Measurements from ENCODE around the gene FGF14.
A peak's percentile ranks its signal among the peaks of the same experiment; 100 is the strongest.

FGF14 gene

GRCh38 chr13:101917833-101918661, 483.8 kb downstream of the FGF14 start:
- H3K79me2 ChIP-seq (ENCODE audit: low read length): no peaks in the 10 kb centered on the region
- H2AFZ ChIP-seq (ENCODE audit: low read depth, low read length): no peak overlapping the region
- TF ChIP-seq CTCF (IDR thresholded peaks at IDR 0.05; ENCODE audit: low read depth, low read length): no peak
- no peak for TF ChIP-seq EZH2phosphoT487 (IDR thresholded peaks at IDR 0.05; ENCODE audit: low read depth)
- H3K36me3 ChIP-seq (replicated peaks; ENCODE audit: low read depth, low read length): no peaks in the 10 kb centered on the region
- no peaks in the 10 kb centered on the region for H3K9me3 ChIP-seq (ENCODE audit: insufficient read depth, low read length)
- H3K27me3 ChIP-seq (ENCODE audit: low read depth, low read length): peaks cover 10% of the 10 kb centered on the region; the same call in 1 of the 2 replicates
- no peaks in the 10 kb centered on the region for H4K20me1 ChIP-seq (ENCODE audit: insufficient read depth, low read length)
- H3K4me2 ChIP-seq (ENCODE audit: low read length): peak overlapping the region; percentile 62
- no peak overlapping the region for H3K27ac ChIP-seq (ENCODE audit: low read length)
- H3K4me1 ChIP-seq (ENCODE audit: low read length): peaks cover 7% of the 10 kb centered on the region
- H3K4me3 ChIP-seq (ENCODE audit: low read length): peak overlapping the region; percentile 45
- no peak overlapping the region for H3K9ac ChIP-seq (ENCODE audit: low read length)

GRCh38 chr13:101917475-101917810, 484.4 kb downstream of the FGF14 start:
- Histone ChIP-seq H4K20me1 (ENCODE audit: insufficient read depth, low read length) (no peaks in the 10 kb centered on the region), H3K4me2 (ENCODE audit: low read length) (no peak overlapping the region), H3K9ac (ENCODE audit: low read length) (no peak overlapping the region), H3K79me2 (ENCODE audit: low read length) (no peaks in the 10 kb centered on the region), H3K27ac (ENCODE audit: low read length) (no peak overlapping the region), H3K27me3 (ENCODE audit: low read depth, low read length) (peaks cover 10% of the 10 kb centered on the region; the same call in 1 of the 2 replicates), H3K9me3 (ENCODE audit: insufficient read depth, low read length) (no peaks in the 10 kb centered on the region), H3K36me3 (replicated peaks; ENCODE audit: low read depth, low read length) (no peaks in the 10 kb centered on the region), H3K4me1 (ENCODE audit: low read length) (peaks cover 7% of the 10 kb centered on the region), H3K4me3 (ENCODE audit: low read length) (no peak overlapping the region), H2AFZ (ENCODE audit: low read depth, low read length) (no peak overlapping the region)
- TF ChIP-seq EZH2phosphoT487 (IDR thresholded peaks at IDR 0.05; ENCODE audit: low read depth) (no peak), CTCF (IDR thresholded peaks at IDR 0.05; ENCODE audit: low read depth, low read length) (no peak)

GRCh38 chr13:101916775-101917474, 484.9 kb downstream of the FGF14 start:
- H3K4me3 ChIP-seq (ENCODE audit: low read length): no peak overlapping the region
- no peak overlapping the region for H3K27ac ChIP-seq (ENCODE audit: low read length)
- H3K79me2 ChIP-seq (ENCODE audit: low read length): no peaks in the 10 kb centered on the region
- H4K20me1 ChIP-seq (ENCODE audit: insufficient read depth, low read length): no peaks in the 10 kb centered on the region
- H3K9me3 ChIP-seq (ENCODE audit: insufficient read depth, low read length): no peaks in the 10 kb centered on the region
- peaks cover 10% of the 10 kb centered on the region; the same call in 1 of the 2 replicates for H3K27me3 ChIP-seq (ENCODE audit: low read depth, low read length)
- H3K4me1 ChIP-seq (ENCODE audit: low read length): peaks cover 2% of the 10 kb centered on the region
- H3K36me3 ChIP-seq (replicated peaks; ENCODE audit: low read depth, low read length): no peaks in the 10 kb centered on the region
- no peak overlapping the region for H3K9ac ChIP-seq (ENCODE audit: low read length)
- H2AFZ ChIP-seq (ENCODE audit: low read depth, low read length): no peak overlapping the region
- no peak overlapping the region for H3K4me2 ChIP-seq (ENCODE audit: low read length)
- no peak for TF ChIP-seq CTCF (IDR thresholded peaks at IDR 0.05; ENCODE audit: low read depth, low read length)
- TF ChIP-seq EZH2phosphoT487 (IDR thresholded peaks at IDR 0.05; ENCODE audit: low read depth): no peak

- Histone ChIP-seq H3K4me2 (ENCODE audit: low read length) (no peak overlapping the region), H2AFZ (ENCODE audit: low read depth, low read length) (no peak overlapping the region), H3K27me3 (ENCODE audit: low read depth, low read length) (0 out of 2 replicates have a peak, but pooled peaks cover 6% of the 10 kb centered on the region)
Measured at GRCh38 chr13:101916108-101916774, 485.6 kb downstream of the FGF14 start.

More at GRCh38 chr13:101916108-101916774, 485.6 kb downstream of the FGF14 start:
- no peak overlapping the region for H3K9ac ChIP-seq (ENCODE audit: low read length)
- H3K36me3 ChIP-seq (replicated peaks; ENCODE audit: low read depth, low read length): no peaks in the 10 kb centered on the region
- no peaks in the 10 kb centered on the region for H3K9me3 ChIP-seq (ENCODE audit: insufficient read depth, low read length)
- H3K79me2 ChIP-seq (ENCODE audit: low read length): no peaks in the 10 kb centered on the region
- no peak overlapping the region for H3K4me3 ChIP-seq (ENCODE audit: low read length)
- TF ChIP-seq EZH2phosphoT487 (IDR thresholded peaks at IDR 0.05; ENCODE audit: low read depth) (no peak), CTCF (IDR thresholded peaks at IDR 0.05; ENCODE audit: low read depth, low read length) (no peak)
- no peaks in the 10 kb centered on the region for H3K4me1 ChIP-seq (ENCODE audit: low read length)
- H4K20me1 ChIP-seq (ENCODE audit: insufficient read depth, low read length): no peaks in the 10 kb centered on the region
- H3K27ac ChIP-seq (ENCODE audit: low read length): no peak overlapping the region
